Activated T-cell treated with anti-CD3 and anti-CD28 coated beads, Interleukin-2, amount 50 U/mL, for 24 hours (primary cell): ENCODE measurements around the gene ADAM12.
A peak's percentile ranks its signal among the peaks of the same experiment; 100 is the strongest.
"Not testable (repeated sequence)": the region's sequence is repeated elsewhere in the genome, so short reads cannot be mapped to it uniquely, and the experiment has no call there.

Source experiments
- DNase-seq: peaks from one replicate; pipeline ENCODE4 v3.0.0-alpha.2; 2020
- H3K27ac Mint-ChIP-seq: 2 replicates; pipeline ENCODE4 v1.8.0; 2020; ENCODE audit warnings: mild to moderate bottlenecking, mixed read lengths
- H3K27me3 Mint-ChIP-seq: 2 replicates; pipeline ENCODE4 v1.8.0; 2020; ENCODE audit warnings: mixed read lengths
- H3K36me3 Mint-ChIP-seq: 2 replicates; pipeline ENCODE4 v1.8.0; 2020; ENCODE audit warnings: low read depth, mixed read lengths
- H3K4me1 Mint-ChIP-seq: 2 replicates; pipeline ENCODE4 v1.8.0; 2020; ENCODE audit warnings: low read depth, mixed read lengths
- H3K4me3 Mint-ChIP-seq: 2 replicates; pipeline ENCODE4 v1.8.0; 2020; ENCODE audit warnings: mild to moderate bottlenecking, moderate library complexity, mixed read lengths
- H3K9me3 Mint-ChIP-seq: 2 replicates; pipeline ENCODE4 v1.8.0; 2020; ENCODE audit warnings: mixed read lengths

The ADAM12 gene

DNA sequence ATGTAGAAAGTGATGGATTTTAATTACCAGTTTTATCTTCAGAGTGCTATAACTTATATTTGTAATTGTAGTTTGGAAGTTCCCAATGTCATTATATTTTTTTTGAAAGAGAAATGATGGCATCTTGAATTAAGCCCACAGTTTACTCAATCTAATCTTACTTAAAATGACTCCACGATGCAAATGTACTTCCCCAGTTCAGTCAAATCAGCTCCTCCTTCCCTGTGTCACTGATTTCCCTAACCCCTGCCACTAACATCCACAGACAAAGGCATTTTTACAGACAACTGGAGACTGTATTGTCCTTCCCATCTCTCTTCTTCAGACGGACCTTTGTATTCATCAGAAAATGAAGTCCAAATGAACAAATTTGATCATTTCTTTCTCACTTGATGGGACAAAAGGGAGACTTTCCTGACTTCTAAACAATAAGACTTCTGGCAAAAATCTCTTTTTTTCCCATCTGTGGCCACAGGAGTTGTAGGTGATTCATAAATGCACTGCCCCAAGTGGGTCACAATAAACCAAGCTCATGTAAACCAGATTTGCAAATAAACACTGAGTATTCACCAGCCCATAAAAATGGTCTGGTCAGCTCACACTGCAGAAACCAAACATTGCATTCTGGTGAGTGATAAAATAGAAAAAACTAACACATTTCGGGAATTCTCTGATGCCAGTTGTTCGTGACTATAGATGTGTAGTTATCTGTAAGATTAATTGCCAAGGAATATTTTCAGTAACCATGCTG lies 329.0 kb downstream of the ADAM12 start:
- no peak for DNase-seq
- no peaks in the 10 kb centered on the region for H3K36me3 Mint-ChIP-seq
- H3K27ac Mint-ChIP-seq = no peak overlapping the region
- H3K27me3 Mint-ChIP-seq = peaks cover 4% of the 10 kb centered on the region
- no peaks in the 10 kb centered on the region for H3K9me3 Mint-ChIP-seq
- H3K4me1 Mint-ChIP-seq = no peaks in the 10 kb centered on the region
- no peak overlapping the region for H3K4me3 Mint-ChIP-seq

DNA sequence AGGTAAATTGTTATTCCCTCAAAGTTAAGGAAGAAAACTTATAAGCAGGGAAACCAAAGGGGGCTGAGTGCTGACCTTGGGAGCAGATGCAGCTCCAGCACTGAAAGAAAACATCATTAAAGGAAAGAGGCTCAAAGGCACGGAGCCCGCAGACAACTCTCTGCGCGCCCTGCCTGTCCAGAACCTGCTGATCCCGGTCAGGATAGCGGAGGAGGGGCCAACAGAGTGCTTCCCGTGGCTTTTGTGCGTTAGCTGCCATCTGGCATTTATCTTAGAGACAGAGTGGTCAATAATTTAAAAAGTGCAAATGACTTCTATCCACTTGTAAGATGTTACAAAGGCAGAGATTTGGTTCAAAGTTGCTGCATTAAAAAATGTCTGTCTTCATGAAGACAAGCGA lies 329.8 kb downstream of the ADAM12 start:
- DNase-seq = no peak
- H3K9me3 Mint-ChIP-seq = no peaks in the 10 kb centered on the region
- no peak overlapping the region for H3K4me3 Mint-ChIP-seq
- no peak overlapping the region for H3K27ac Mint-ChIP-seq
- no peaks in the 10 kb centered on the region for H3K36me3 Mint-ChIP-seq
- peaks cover 4% of the 10 kb centered on the region for H3K27me3 Mint-ChIP-seq
- H3K4me1 Mint-ChIP-seq = no peaks in the 10 kb centered on the region

DNA sequence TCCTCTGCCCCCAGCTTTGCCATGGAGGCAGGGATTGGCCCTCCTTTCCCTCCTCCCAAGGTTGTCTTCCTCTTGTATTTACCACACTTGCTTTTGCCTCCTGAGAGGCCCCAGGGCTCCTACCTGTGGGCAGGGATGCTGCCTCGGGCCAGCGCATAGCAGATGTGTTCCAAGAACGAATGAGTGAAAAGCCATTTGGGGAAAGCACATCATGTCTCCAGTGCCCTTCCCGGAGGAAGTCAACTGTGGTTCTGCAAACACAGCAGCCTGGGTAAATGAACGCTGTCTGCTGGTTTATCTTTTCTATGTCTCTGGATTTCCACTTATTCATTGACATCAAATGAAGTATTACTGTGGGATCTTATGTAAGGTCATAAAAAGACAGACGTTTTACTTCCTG lies 330.2 kb downstream of the ADAM12 start:
- Mint-ChIP-seq H3K4me3 (no peak overlapping the region), H3K27me3 (peaks cover 4% of the 10 kb centered on the region)

DNA sequence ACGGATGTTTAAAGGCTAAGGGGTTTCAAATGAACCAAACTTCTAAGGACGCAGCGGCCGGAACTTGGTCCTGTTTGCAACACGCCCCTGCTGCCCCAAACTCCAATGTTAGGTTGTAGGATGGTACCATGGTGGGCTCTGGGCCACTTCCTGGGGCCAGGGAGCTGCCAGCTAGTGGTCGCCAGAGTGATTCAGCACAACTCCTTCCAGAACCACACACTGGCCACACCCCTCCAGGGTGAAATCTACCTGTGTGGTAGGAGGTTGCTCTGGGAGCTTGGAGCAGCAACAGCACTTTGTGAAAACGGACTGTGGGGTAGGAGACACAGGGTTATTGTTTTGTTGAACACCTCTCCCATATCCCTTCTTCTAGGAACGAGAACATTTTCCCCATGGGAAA lies 330.8 kb downstream of the ADAM12 start:
- Mint-ChIP-seq H3K4me1 (no peaks in the 10 kb centered on the region), H3K27ac (no peak overlapping the region), H3K4me3 (no peak overlapping the region), H3K36me3 (no peaks in the 10 kb centered on the region), H3K27me3 (peaks cover 4% of the 10 kb centered on the region), H3K9me3 (no peaks in the 10 kb centered on the region)
- DNase-seq = no peak

More for the DNA sequence above, 330.2 kb downstream of the ADAM12 start:
- Mint-ChIP-seq H3K4me1 (no peaks in the 10 kb centered on the region), H3K27ac (no peak overlapping the region), H3K36me3 (no peaks in the 10 kb centered on the region), H3K9me3 (no peaks in the 10 kb centered on the region)
- DNase-seq = no peak

DNA sequence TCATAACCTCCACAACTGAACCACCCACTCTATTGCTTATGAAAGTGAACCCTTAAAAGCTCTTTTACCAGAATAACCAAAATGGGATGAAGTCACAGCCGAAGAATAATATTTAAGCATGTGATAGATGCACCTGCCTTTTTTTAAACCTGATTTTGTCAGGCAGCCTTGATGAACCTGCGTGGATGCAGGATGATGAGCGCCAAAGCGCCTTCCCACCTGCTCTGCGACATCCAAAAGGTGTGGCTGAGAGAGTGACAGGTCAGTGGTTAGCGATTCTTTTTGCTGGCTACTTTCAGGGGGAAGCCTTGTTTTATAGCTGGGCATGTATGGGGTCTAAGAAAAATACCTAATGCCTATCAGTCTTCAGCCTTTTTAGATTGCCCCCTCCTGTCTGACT lies 334.1 kb downstream of the ADAM12 start:
- Mint-ChIP-seq H3K27ac (no peak overlapping the region), H3K4me1 (no peaks in the 10 kb centered on the region), H3K4me3 (no peak overlapping the region), H3K27me3 (no peaks in the 10 kb centered on the region), H3K36me3 (no peaks in the 10 kb centered on the region), H3K9me3 (no peaks in the 10 kb centered on the region)
- no peak for DNase-seq

DNA sequence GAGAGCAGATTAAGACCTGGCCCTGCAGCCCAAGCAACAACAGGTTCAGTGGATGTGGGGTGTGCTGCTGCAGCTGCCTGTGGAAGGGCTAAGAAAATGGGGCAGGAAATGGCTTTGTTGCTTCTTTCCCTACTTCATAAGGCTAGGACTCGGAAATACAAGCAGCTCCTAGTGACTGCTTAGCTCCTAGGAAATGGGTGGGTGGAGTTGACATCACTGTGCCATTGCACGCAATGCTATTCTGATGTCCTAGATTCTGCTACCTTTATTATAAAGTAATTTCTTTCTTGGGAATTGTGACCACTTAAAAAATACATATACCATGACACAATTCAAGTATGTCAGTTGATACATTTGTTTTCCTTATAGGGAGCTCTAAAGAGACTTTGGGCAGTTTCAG lies 336.1 kb downstream of the ADAM12 start:
- no peak overlapping the region for H3K4me3 Mint-ChIP-seq
- H3K27ac Mint-ChIP-seq = no peak overlapping the region
- no peaks in the 10 kb centered on the region for H3K9me3 Mint-ChIP-seq
- no peaks in the 10 kb centered on the region for H3K4me1 Mint-ChIP-seq
- H3K36me3 Mint-ChIP-seq = no peaks in the 10 kb centered on the region
- DNase-seq = no peak
- H3K27me3 Mint-ChIP-seq = no peaks in the 10 kb centered on the region

DNA sequence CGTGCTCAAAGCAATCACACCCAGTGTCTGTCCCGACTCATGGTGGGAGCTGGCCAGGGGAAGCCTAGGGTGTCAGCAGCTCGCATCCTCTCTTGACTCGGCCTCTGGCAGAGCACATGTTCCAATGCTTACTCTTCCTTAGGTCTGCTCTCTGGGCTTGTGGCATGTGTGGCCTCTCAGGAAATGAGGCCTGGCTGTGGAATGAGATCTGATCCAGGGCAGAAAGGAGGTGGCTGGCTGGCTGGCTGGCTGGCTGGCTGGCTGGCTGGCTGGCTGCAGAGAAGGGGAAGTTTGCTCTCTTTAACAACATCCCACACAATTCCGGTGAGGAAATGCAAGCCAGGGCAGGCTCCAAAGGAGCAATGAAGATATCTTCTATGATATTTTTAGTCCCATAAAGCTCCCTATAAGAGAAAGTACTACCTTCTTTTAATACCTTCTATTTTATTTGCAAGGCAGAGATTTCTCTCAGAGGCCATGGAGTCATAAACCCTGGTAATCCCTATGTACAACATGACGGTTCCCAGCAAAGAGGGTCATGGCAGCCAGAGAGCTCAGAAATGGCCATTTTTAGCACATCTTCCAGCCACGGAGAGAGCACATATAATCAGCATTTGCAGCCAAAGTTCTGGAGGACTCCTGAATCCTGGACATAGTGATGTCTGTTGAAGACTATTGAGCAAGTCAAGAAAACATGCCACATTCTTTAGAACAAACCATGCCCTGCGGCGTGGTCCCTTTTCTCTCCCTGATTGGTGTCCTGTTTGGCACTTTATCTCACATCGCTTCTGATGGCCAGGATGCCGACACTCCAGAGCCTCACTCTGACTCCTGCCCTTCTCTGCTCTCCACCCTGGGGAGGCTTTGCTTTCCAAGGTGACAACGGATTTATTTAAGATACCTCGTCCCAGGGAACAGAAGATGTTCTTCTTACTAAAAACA lies 338.2 kb downstream of the ADAM12 start:
- Mint-ChIP-seq H3K27ac (no peak overlapping the region), H3K9me3 (no peaks in the 10 kb centered on the region), H3K4me1 (no peaks in the 10 kb centered on the region), H3K27me3 (no peaks in the 10 kb centered on the region), H3K36me3 (no peaks in the 10 kb centered on the region), H3K4me3 (no peak overlapping the region)
- DNase-seq = no peak

DNA sequence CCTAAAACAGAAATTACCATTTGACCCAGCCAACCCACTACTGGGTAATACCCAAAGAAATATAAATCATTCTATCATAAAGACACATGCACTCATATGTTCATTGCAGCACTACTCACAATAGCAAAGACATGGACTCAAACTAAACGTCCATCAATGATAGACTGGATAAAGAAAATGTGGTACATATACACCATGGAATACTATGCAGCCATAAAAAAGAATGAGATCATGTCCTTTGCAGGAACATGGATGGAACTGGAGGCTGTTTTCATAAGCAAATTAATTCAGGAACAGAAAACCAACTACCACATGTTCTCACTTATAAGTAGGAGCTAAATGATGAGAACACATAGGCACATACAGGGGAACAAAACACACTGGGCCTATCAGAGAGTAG lies 340.5 kb downstream of the ADAM12 start:
- H3K9me3 Mint-ChIP-seq, H3K27me3 Mint-ChIP-seq, DNase-seq, H3K27ac Mint-ChIP-seq, H3K4me1 Mint-ChIP-seq, H3K36me3 Mint-ChIP-seq, H3K4me3 Mint-ChIP-seq: not testable (repeated sequence)

DNA sequence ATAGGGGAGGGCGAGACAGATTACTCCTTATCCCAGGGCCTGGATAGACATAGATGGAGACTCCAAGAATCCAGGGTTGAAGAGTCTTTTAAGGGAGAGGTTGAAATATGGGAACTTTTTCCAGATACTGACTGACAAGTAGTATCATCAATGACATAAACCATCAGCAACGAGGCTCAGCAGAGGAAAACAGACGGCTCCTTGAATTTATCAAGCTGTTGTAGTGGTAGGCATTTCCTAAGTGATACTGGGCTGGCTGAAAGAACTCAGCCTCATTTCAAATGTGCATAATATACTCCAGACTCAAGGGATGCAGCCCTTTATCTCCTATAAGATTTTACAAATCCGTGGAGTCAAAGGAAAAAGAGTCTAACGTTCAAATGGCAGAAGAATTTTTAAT lies 341.4 kb downstream of the ADAM12 start:
- H3K36me3 Mint-ChIP-seq = no peaks in the 10 kb centered on the region
- peaks cover 8% of the 10 kb centered on the region for H3K4me1 Mint-ChIP-seq
- H3K4me3 Mint-ChIP-seq = no peak overlapping the region
- H3K27ac Mint-ChIP-seq = no peak overlapping the region
- H3K9me3 Mint-ChIP-seq = no peaks in the 10 kb centered on the region
- DNase-seq = no peak
- peaks cover 4% of the 10 kb centered on the region for H3K27me3 Mint-ChIP-seq

DNA sequence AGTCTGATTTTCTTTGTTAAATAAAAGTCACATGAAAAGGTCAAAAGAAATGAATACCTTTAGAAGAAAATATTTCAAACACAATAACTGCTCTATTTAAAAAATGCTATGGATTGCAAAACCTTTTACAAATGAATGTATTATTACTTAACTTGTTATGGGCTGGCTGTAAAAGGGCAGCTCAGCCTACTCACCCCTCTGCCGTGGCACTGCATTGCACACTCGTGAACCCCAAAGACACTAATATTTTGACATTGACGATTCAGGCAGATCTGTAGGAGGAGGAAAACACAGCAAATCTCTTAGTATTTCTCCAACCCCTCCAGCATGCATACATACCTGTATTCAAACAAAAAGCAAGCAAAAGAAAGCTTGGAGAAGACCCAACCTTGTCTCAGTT lies 342.4 kb downstream of the ADAM12 start:
- DNase-seq = no peak
- no peak overlapping the region for H3K27ac Mint-ChIP-seq

DNA sequence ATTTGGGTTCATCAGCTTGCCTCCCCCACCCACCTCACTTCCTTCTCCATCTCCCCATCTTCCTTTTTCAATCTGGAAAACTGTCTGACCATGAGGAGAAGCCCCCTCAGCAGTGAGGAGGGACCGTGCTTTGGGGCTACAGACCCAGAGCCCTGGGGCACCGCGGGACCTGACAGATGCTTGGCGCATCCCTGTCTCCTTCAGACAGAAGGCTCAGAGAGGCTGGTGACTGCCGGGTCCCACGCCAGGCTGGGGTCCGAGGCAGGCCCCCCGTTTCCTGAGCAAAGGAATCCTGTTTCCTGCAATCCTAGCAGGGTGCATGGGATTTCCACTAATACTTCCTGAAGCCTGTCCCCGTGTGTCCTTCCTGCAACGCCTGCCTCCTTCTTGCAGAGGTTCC lies 344.9 kb downstream of the ADAM12 start:
- Mint-ChIP-seq H3K4me3 (no peak overlapping the region), H3K9me3 (no peaks in the 10 kb centered on the region), H3K27ac (no peak overlapping the region), H3K27me3 (peaks cover 4% of the 10 kb centered on the region), H3K36me3 (no peaks in the 10 kb centered on the region), H3K4me1 (peaks cover 13% of the 10 kb centered on the region)
- no peak for DNase-seq

More for the DNA sequence above, 342.4 kb downstream of the ADAM12 start:
- Mint-ChIP-seq H3K36me3 (no peaks in the 10 kb centered on the region), H3K4me3 (no peak overlapping the region), H3K9me3 (no peaks in the 10 kb centered on the region), H3K27me3 (peaks cover 4% of the 10 kb centered on the region), H3K4me1 (peaks cover 13% of the 10 kb centered on the region)

DNA sequence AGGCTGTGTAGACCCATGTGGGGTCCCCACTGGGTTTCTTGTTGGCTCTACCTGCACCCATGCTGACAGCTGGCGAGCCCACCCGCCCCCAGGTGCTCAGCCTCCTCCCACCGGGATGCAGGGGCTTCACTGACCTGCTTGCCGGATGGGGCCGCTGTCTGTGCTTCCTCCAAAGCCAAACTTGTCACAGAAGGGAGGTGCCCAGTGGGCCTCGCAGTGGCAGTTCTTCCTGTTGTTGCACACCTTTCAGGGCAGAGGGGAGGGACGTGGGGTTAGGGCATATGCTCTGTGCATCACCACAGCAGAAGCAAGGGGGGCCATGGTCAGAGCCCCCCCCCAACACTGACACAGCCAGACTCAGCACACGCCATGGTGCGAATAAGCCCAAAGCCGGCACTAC lies 345.4 kb downstream of the ADAM12 start:
- no peak for DNase-seq
- Mint-ChIP-seq H3K4me3 (no peak overlapping the region), H3K36me3 (no peaks in the 10 kb centered on the region)

DNA sequence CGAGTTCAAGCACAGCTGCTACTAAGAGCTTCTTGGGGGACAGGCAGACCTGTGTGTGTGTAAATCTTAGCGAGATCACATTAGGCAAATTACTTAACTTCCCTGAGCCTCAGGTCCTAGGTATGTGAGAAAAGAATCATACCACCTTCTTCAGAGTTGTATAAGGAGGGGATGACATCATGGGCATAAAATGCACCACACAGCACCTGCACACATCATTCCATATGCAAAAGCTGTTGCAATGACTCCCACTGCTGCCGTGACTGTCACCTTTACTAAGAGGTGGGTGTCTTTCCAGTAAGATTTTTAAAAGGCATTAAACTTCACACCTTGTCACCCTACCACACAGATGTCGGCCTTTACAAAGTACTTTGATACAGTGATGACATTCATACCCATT lies 345.9 kb downstream of the ADAM12 start:
- no peak for DNase-seq
- Mint-ChIP-seq H3K27me3 (peaks cover 4% of the 10 kb centered on the region), H3K4me1 (peaks cover 13% of the 10 kb centered on the region), H3K36me3 (no peaks in the 10 kb centered on the region), H3K4me3 (peak overlapping the region; percentile 16), H3K27ac (peak overlapping the region; percentile 88), H3K9me3 (no peaks in the 10 kb centered on the region)

More for the DNA sequence above, 345.4 kb downstream of the ADAM12 start:
- Mint-ChIP-seq H3K27ac (no peak overlapping the region), H3K9me3 (no peaks in the 10 kb centered on the region), H3K4me1 (peaks cover 13% of the 10 kb centered on the region), H3K27me3 (peaks cover 4% of the 10 kb centered on the region)

DNA sequence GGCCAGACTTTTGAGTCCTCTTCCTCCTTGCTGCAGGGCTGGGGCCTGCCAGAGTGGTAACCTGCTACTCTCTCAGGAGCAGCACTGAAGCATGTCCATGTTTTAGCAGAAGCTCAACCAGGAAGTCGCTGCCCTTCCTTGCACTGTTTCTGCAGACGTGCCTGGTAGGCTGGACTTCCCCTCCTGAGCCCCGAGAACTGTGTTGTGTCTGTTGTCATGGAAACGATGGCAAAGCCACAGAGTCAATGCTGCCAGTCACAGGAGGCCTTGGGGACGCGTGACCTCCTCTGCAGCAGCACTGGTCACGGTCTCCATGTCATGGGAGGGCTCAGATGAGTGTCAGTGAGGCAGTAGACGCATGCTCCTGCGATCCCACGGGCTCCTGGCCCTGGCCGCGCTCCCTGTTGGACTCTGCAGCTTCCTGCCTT lies 346.5 kb downstream of the ADAM12 start:
- H3K4me1 Mint-ChIP-seq = peaks cover 13% of the 10 kb centered on the region
- H3K27ac Mint-ChIP-seq = peak overlapping the region; percentile 88
- no peaks in the 10 kb centered on the region for H3K36me3 Mint-ChIP-seq
- H3K9me3 Mint-ChIP-seq = no peaks in the 10 kb centered on the region
- peaks cover 4% of the 10 kb centered on the region for H3K27me3 Mint-ChIP-seq
- H3K4me3 Mint-ChIP-seq = peak overlapping the region; percentile 16
- DNase-seq = peak; percentile 54

DNA sequence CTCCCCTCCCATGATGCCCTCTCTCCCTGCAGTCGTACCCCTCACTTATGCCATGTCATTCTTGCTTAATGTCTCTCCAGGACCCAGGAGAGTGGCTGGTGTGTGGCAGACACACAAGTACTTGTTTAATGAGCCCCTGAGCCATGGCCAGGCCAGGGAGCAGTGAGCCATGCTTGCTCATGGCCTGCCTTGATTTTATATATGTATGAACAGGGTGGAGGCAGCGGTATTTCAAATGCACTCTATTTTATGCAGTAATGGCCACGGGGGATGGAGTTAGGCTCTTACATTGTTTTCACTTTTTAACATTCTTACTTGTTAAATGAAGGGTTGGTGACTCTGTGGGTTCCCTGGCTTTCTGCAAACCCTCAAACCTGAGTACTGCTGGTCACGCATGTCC lies 347.2 kb downstream of the ADAM12 start:
- Mint-ChIP-seq H3K9me3 (no peaks in the 10 kb centered on the region), H3K27ac (no peak overlapping the region), H3K4me3 (no peak overlapping the region), H3K36me3 (no peaks in the 10 kb centered on the region), H3K4me1 (peaks cover 13% of the 10 kb centered on the region), H3K27me3 (peaks cover 4% of the 10 kb centered on the region)
- no peak for DNase-seq
